ENCODE results near the gene BEGAIN. TPM values are rescaled to one million over a fixed set of nuclear protein-coding genes. Genes with fewer than 3 reads are reported as not detected.

The BEGAIN gene
- total and polyA plus RNA-seq, 2 of the 8 experiments (the other 6 are each of a cell fraction or from before 2014, with no cell fraction given), result 2.9 to 3.0 TPM

- TF ChIP-seq TEAD4 (IDR thresholded peaks at IDR 0.05; ENCODE audit: low read depth, low read length), result no peak
Observed at GRCh38 chr14:100542619-100543205, 44.5 kb downstream of the BEGAIN start (continued).

Data from H1 (cell line).